Stomach (tissue), 9 donors: ENCODE results near the gene ATRX. TPM values are rescaled to one million over a fixed set of nuclear protein-coding genes. Genes with fewer than 3 reads are reported as not detected.

Source experiments
- DNase-seq, 2 donors: peaks; one replicate each; pipeline versions ENCODE4 v3.0.0 to v3.0.0-alpha.2; 2013 to 2019
- H3K27ac ChIP-seq, 5 donors: fragments of 200-600 bp in 4 of 5; sonication (generic) in 4 of 5; one replicate each; pipeline ENCODE4 v1.5.1; 2013 to 2019; ENCODE audit warnings: mild to moderate bottlenecking in 1 of 5, moderate library complexity in 1 of 5
- H3K27me3 ChIP-seq, 3 donors: fragments of 200-600 bp; sonication (generic); one replicate each; pipeline ENCODE4 v1.5.1; 2017 to 2019; ENCODE audit warnings: mixed run types in 1 of 3
- H3K36me3 ChIP-seq, 4 donors: fragments of 200-600 bp; sonication (generic); 1 replicate in 3 of 4; 2 replicates in 1 of 4; pipeline ENCODE4 v1.5.1; 2016 to 2019
- H3K4me1 ChIP-seq, 4 donors: fragments of 200-600 bp; sonication (generic); one replicate each; pipeline ENCODE4 v1.5.1; 2016 to 2019
- H3K4me3 ChIP-seq, 4 donors: fragments of 200-600 bp; sonication (generic) in 3 of 4; one replicate each; pipeline ENCODE4 v1.5.1; 2016 to 2019; ENCODE audit warnings: mild to moderate bottlenecking in 1 of 4
- H3K9me3 ChIP-seq, 4 donors: fragments of 200-600 bp; sonication (generic); one replicate each; pipeline ENCODE4 v1.5.1; 2016 to 2019
- CTCF ChIP-seq, 7 experiments: fragments of 450-650 bp in 4 of 7; fragments of 200-600 bp in 3 of 7; sonication (generic) in 3 of 7; IDR thresholded peaks; one replicate each; pipeline ENCODE4 v1.5.1; 2016 to 2019; ENCODE audit warnings: antibody characterized with exemption in 7 of 7, control low read depth in 2 of 7, mild to moderate bottlenecking in 1 of 7
- EP300 ChIP-seq: sonication (generic); formaldehyde crosslinking; IDR thresholded peaks from one replicate; pipeline ENCODE4 v1.6.1; 2017; ENCODE audit warnings: antibody characterized with exemption
- POLR2A ChIP-seq, 4 donors: fragments of 450-650 bp; IDR thresholded peaks; one replicate each; pipeline ENCODE4 v1.6.1; 2016; ENCODE audit warnings: antibody characterized with exemption in 4 of 4, control low read depth in 2 of 4, mild to moderate bottlenecking in 1 of 4, moderate library complexity in 1 of 4
- POLR2AphosphoS5 ChIP-seq, 3 donors: sonication (generic); formaldehyde crosslinking; IDR thresholded peaks; one replicate each; pipeline ENCODE4 v1.6.1; 2016; ENCODE audit warnings: antibody characterized with exemption in 3 of 3
- WGBS, 5 donors: extraction: QIAGEN DNeasy Blood & Tissue Kit in 3 of 5; methylation state at CpG; one replicate each; pipeline versions ENCODE4 v1.1.5 to v1.1.7; 2013 to 2018; 5-methylcytosine and 5-hydroxymethylcytosine counted together
- intact Hi-C: fragments of 100-400 bp; cut with DNase I; formaldehyde crosslinking; loops from one replicate; pipeline ENCODE4 v1.15.1; 2023; ENCODE audit warnings: low total_unique reads
- polyA plus RNA-seq, 3 donors: library from polyadenylated mRNA; stranded (reverse); fragments of 200-250 nt; gene quantifications; one replicate each; pipeline ENCODE4 v1.2.3, GENCODE V29; 2013
- total RNA-seq, 5 donors: library from RNA; depleted of rRNA; stranded (reverse); fragments of >200 nt; gene quantifications; one replicate each; pipeline versions ENCODE4 v1.1.0 to v1.2.3, GENCODE V29; 2014 to 2016
- donor health status: healthy with polysubstance abuse.
- donor health status: Bipolar disorder and iron deficiency.
- donor health status: healthy.

Gene ATRX
- total and polyA plus RNA-seq, 8 donors = 7.9 to 225 (median 61.0) TPM

GRCh38 chrX:77527233-77528001, 258.6 kb downstream of the ATRX start:
- 57 to 87% (median 69%) methylated on average over 15 to 18 of the region's 18 CpGs; no CpG with 5 or more reads in 1 of the 5 donors for WGBS, 5 donors
- H3K4me1 ChIP-seq = peaks cover 0 to 6% (median 2%) of the 10 kb centered on the region in 4 donors
- no peaks in the 10 kb centered on the region for H3K27me3 ChIP-seq
- peaks cover 0 to 8% (median 5%) of the 10 kb centered on the region in 4 donors for H3K36me3 ChIP-seq
- H3K9me3 ChIP-seq = peaks cover 0 to 17% (median 11%) of the 10 kb centered on the region in 4 donors
- TF ChIP-seq EP300 (no peak), POLR2AphosphoS5 (IDR thresholded peaks at IDR 0.05) (no peak), POLR2A (IDR thresholded peaks at IDR 0.05) (no peak), CTCF (IDR thresholded peaks at IDR 0.05) (no peak)
- H3K4me3 ChIP-seq = no peak overlapping the region
- H3K27ac ChIP-seq = no peak overlapping the region
- DNase-seq = peak in 1 of 2 donors; percentile 73
- intact Hi-C loops = no loop called here

- H3K27me3 ChIP-seq = no peaks in the 10 kb centered on the region
- TF ChIP-seq POLR2A (IDR thresholded peaks at IDR 0.05) (no peak), EP300 (no peak), POLR2AphosphoS5 (IDR thresholded peaks at IDR 0.05) (no peak), CTCF (IDR thresholded peaks at IDR 0.05) (no peak)
- H3K36me3 ChIP-seq = peaks cover 0 to 43% (median 42%) of the 10 kb centered on the region in 4 donors
- peaks cover 0 to 4% (median 1%) of the 10 kb centered on the region in 4 donors for H3K9me3 ChIP-seq
- intact Hi-C loops = no loop called here
- H3K4me1 ChIP-seq = no peaks in the 10 kb centered on the region
- no peak overlapping the region for H3K27ac ChIP-seq
- 67 to 97% (median 92%) methylated on average over 1 of the region's 1 CpG for WGBS, 5 donors
- no peak for DNase-seq
- H3K4me3 ChIP-seq = no peak overlapping the region
These were observed 266.3 kb downstream of the ATRX start for GRCh38 chrX:77519765-77520164.

GRCh38 chrX:77514177-77514576, 271.8 kb downstream of the ATRX start:
- 65 to 100% (median 95%) methylated on average over 1 of the region's 1 CpG for WGBS, 5 donors
- H3K9me3 ChIP-seq = peaks cover 0 to 17% (median 7%) of the 10 kb centered on the region in 4 donors
- no peak for DNase-seq
- TF ChIP-seq EP300 = no peak
- no peak for TF ChIP-seq POLR2A (IDR thresholded peaks at IDR 0.05)
- TF ChIP-seq CTCF (IDR thresholded peaks at IDR 0.05) = no peak
- TF ChIP-seq POLR2AphosphoS5 (IDR thresholded peaks at IDR 0.05) = no peak
- intact Hi-C loops = no loop called here
- H3K4me3 ChIP-seq = no peak overlapping the region
- no peaks in the 10 kb centered on the region for H3K27me3 ChIP-seq
- H3K4me1 ChIP-seq = no peaks in the 10 kb centered on the region
- no peak overlapping the region for H3K27ac ChIP-seq
- peaks cover 0 to 53% (median 44%) of the 10 kb centered on the region in 4 donors for H3K36me3 ChIP-seq

GRCh38 chrX:77510007-77510406, 276.0 kb downstream of the ATRX start:
- H3K27me3 ChIP-seq = no peaks in the 10 kb centered on the region
- intact Hi-C loops = no loop called here
- TF ChIP-seq CTCF (IDR thresholded peaks at IDR 0.05) (no peak), EP300 (no peak), POLR2AphosphoS5 (IDR thresholded peaks at IDR 0.05) (no peak), POLR2A (IDR thresholded peaks at IDR 0.05) (no peak)
- H3K36me3 ChIP-seq = peaks cover 0 to 61% (median 42%) of the 10 kb centered on the region in 4 donors
- no peak for DNase-seq
- no peak overlapping the region for H3K27ac ChIP-seq
- WGBS, 5 donors = 87 to 100% (median 98%) methylated on average over 1 of the region's 1 CpG; no CpG with 5 or more reads in 1 of the 5 donors
- peaks cover 0 to 17% (median 7%) of the 10 kb centered on the region in 4 donors for H3K9me3 ChIP-seq
- no peaks in the 10 kb centered on the region for H3K4me1 ChIP-seq
- no peak overlapping the region for H3K4me3 ChIP-seq
